Body of pancreas (tissue), 4 donors: Measurements from ENCODE around the gene FCRL1. TPM values are rescaled to one million over a fixed set of nuclear protein-coding genes. Genes with fewer than 3 reads are reported as not detected.

ENCODE experiments used
- ATAC-seq: fragments of 150-250 bp; one replicate; pipeline ENCODE4 v1.9.1; 2016
- DNase-seq, 4 donors: peaks; one replicate each; pipeline ENCODE4 v3.0.0-alpha.2; 2019
- H3K27ac ChIP-seq, 4 donors: fragments of 200-600 bp; sonication (generic); 1 replicate in 3 of 4; 2 replicates in 1 of 4; pipeline versions ENCODE4 v1.5.1 to v1.6.1; 2016 to 2019; ENCODE audit warnings: mild to moderate bottlenecking in 1 of 4, mixed read lengths in 1 of 4, moderate library complexity in 1 of 4
- H3K27me3 ChIP-seq, 2 donors: fragments of 200-600 bp; sonication (generic); one replicate each; pipeline ENCODE4 v1.6.0; 2016; ENCODE audit warnings: mild to moderate bottlenecking in 1 of 2
- H3K36me3 ChIP-seq, 2 donors: fragments of 200-600 bp; sonication (generic); replicated peaks in 1 of 2; 2 replicates each; pipeline ENCODE4 v1.5.1; 2016; ENCODE audit warnings: low read depth in 2 of 2; ENCODE audit not compliant: insufficient read depth in 1 of 2
- H3K4me1 ChIP-seq: fragments of 200-600 bp; sonication (generic); one replicate; pipeline ENCODE4 v1.6.0; 2016
- H3K4me3 ChIP-seq, 2 donors: fragments of 200-600 bp; sonication (generic); 1 replicate in 1 of 2; 2 replicates in 1 of 2; pipeline ENCODE4 v1.5.1; 2016 to 2019
- H3K9me3 ChIP-seq, 3 donors: fragments of 200-600 bp; sonication (generic); 1 replicate in 2 of 3; 2 replicates in 1 of 3; pipeline ENCODE4 v1.5.1; 2016
- CTCF ChIP-seq, 7 experiments: fragments of 450-650 bp in 4 of 7; fragments of 200-600 bp in 3 of 7; sonication (generic) in 3 of 7; IDR thresholded peaks; one replicate each; pipeline ENCODE4 v1.5.1; 2016 to 2019; ENCODE audit warnings: antibody characterized with exemption in 7 of 7
- POLR2A ChIP-seq, 3 donors: fragments of 450-650 bp; IDR thresholded peaks; one replicate each; pipeline ENCODE4 v1.6.1; 2016; ENCODE audit warnings: antibody characterized with exemption in 3 of 3, mild to moderate bottlenecking in 2 of 3
- WGBS, 2 donors: methylation state at CpG; one replicate each; pipeline ENCODE4 v1.1.5; 2017; 5-methylcytosine and 5-hydroxymethylcytosine counted together
- intact Hi-C: fragments of 100-400 bp; cut with DNase I; formaldehyde crosslinking; loops from one replicate; pipeline ENCODE4 v1.15.1; 2023
- total RNA-seq, 2 donors: library from RNA; depleted of rRNA; stranded (reverse); fragments of >200 nt; gene quantifications; one replicate each; pipeline ENCODE4 v1.1.0, GENCODE V29; 2016

FCRL1 gene
- total RNA-seq, 2 donors from 2014 or later, result not detected

GRCh38 chr1:157838966-157839365 is 19.0 kb upstream of the FCRL1 start:
- Histone ChIP-seq H3K9me3 (no peaks in the 10 kb centered on the region), H3K4me1 (no peaks in the 10 kb centered on the region), H3K4me3 (no peak overlapping the region), H3K36me3 (no peaks in the 10 kb centered on the region), H3K27me3 (no peaks in the 10 kb centered on the region), H3K27ac (no peak overlapping the region)
- TF ChIP-seq POLR2A (IDR thresholded peaks at IDR 0.05) (no peak), CTCF (IDR thresholded peaks at IDR 0.05) (no peak)
- DNase-seq, result no peak
- no peak for ATAC-seq
- intact Hi-C loops, result no loop called here

DNA sequence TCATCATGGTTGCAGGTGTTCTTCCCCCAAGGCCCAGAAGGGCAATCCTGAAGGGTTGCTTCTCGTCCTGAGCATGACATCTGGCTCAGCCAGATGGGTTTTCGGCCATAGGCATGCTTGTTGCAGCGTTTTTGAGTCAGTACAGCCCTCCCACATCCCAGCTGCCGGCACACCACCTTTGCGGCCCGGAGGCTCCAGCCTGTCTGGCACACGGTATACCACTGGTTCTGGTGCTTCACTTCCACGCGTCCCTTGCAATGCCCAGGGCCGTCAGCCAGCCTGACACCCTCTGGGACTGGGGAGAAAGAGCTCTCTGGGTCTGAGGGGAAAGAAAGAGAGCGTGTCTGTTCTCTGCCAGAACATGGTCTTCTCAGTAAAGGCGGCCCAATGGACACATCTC is 14.5 kb upstream of the FCRL1 start:
- ATAC-seq (no peak), DNase-seq (no peak)
- Histone ChIP-seq H3K4me1 (no peaks in the 10 kb centered on the region), H3K27me3 (no peaks in the 10 kb centered on the region), H3K36me3 (no peaks in the 10 kb centered on the region), H3K4me3 (no peak overlapping the region), H3K27ac (no peak overlapping the region), H3K9me3 (no peaks in the 10 kb centered on the region)
- 71 to 81% methylated on average over 11 to 12 of the region's 12 CpGs for WGBS, 2 donors
- TF ChIP-seq CTCF (IDR thresholded peaks at IDR 0.05) (no peak), POLR2A (IDR thresholded peaks at IDR 0.05) (no peak)
- intact Hi-C loops, result no loop called here

DNA sequence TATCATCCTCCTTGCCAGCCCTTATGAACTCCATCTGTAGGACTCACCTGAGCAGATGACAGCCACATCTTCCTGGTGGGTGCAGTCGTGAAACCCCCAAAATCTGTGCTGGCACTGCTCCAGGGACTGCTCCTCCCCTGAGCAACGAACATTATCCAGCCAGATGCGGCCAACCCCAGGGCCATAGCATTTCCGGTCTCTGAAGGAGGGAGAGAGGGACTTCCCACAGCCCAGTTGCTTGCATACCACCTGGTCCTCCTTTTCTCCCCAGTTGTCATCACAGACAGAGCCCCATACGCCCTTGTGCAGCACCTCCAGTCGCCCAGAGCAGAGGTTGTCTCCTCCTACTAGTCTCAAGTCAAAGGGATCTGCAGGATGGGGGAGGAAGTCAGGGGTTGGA is 13.2 kb upstream of the FCRL1 start:
- ATAC-seq (no peak), DNase-seq (no peak)
- Histone ChIP-seq H3K27me3 (no peaks in the 10 kb centered on the region), H3K9me3 (no peaks in the 10 kb centered on the region), H3K36me3 (no peaks in the 10 kb centered on the region), H3K4me3 (no peak overlapping the region), H3K27ac (no peak overlapping the region), H3K4me1 (no peaks in the 10 kb centered on the region)
- intact Hi-C loops, result no loop called here
- no peak for TF ChIP-seq CTCF (IDR thresholded peaks at IDR 0.05)
- no peak for TF ChIP-seq POLR2A (IDR thresholded peaks at IDR 0.05)
- 60 to 73% methylated on average over 6 of the region's 6 CpGs for WGBS, 2 donors

DNA sequence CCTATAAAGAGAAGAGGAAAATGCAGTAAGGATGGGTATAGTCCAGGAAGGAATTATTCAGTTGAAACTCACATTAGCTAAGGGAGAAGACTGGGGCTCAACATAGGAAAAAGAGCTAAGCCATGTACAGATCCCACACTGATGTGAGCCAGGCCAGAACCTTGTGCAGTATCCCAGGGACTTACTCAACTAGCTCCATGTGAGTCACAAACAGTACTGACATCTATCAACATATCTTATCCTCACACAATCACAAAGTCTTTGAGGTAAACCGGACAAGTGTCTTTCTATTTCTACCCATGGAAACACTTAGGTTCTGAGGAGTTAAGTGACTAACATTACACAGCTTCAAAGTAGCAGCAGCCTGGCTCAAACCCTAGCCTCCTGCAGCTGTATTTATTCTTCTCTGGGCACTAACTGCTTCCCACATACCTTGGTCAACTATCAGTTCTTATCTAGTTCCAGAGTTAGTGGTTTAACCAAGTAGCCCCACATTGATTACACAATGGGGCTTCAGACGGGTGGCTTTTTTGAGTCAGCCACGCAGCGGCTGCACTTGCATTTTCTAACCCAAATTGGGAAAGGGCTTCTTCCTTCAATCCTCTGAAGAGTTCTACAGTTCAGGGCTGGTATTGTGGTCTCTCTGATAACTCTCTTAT is 12.2 kb upstream of the FCRL1 start:
- DNase-seq, result no peak
- H3K9me3 ChIP-seq, result no peaks in the 10 kb centered on the region
- intact Hi-C loops, result no loop called here
- no peaks in the 10 kb centered on the region for H3K36me3 ChIP-seq
- H3K4me3 ChIP-seq, result no peak overlapping the region
- ATAC-seq, result no peak
- H3K27ac ChIP-seq, result no peak overlapping the region
- TF ChIP-seq CTCF (IDR thresholded peaks at IDR 0.05) (no peak), POLR2A (IDR thresholded peaks at IDR 0.05) (no peak)
- 18 to 30% methylated on average over 4 of the region's 4 CpGs for WGBS, 2 donors
- H3K4me1 ChIP-seq, result no peaks in the 10 kb centered on the region
- no peaks in the 10 kb centered on the region for H3K27me3 ChIP-seq

- H3K4me1 ChIP-seq, result no peaks in the 10 kb centered on the region
- intact Hi-C loops, result no loop called here
- 57 to 77% methylated on average over 2 of the region's 2 CpGs for WGBS, 2 donors
- no peaks in the 10 kb centered on the region for H3K9me3 ChIP-seq
- ATAC-seq (no peak), DNase-seq (no peak)
- no peak overlapping the region for H3K27ac ChIP-seq
- TF ChIP-seq POLR2A (IDR thresholded peaks at IDR 0.05) (no peak), CTCF (IDR thresholded peaks at IDR 0.05) (no peak)
- no peaks in the 10 kb centered on the region for H3K36me3 ChIP-seq
- no peaks in the 10 kb centered on the region for H3K27me3 ChIP-seq
- no peak overlapping the region for H3K4me3 ChIP-seq
Observed at GRCh38 chr1:157830887-157831286, 11.0 kb upstream of the FCRL1 start.
